Measurements from ENCODE around the gene CDC42BPG. TPM values are rescaled to one million over a fixed set of nuclear protein-coding genes. Genes with fewer than 3 reads are reported as not detected.

Gene CDC42BPG
- total and polyA plus RNA-seq, 2 of the 8 experiments (the other 6 are each of a cell fraction or from before 2014, with no cell fraction given), result 3.7 to 10.6 TPM

DNA sequence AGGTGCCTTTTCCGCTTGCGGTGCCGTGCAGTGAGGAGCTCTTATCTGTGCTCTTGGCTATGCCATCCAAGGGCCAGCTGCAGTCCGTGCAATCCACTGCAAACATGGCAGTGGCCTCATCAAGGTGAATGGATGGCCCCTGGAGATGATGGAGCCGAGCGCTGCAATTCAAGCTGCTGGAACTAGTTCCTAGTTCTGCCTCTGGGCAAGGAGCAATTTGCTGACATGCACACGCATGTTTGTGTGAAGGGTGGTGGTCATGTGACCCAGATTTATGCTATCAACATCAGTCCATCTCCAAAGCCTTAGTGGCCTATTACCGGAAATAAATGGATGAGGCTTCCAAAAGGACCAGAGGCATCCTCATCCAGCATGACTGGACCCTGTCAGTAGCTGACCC lies 37.0 kb upstream of the CDC42BPG start:
- WGBS, 2 experiments (ENCODE audit: extremely low coverage in 1 of 2, insufficient coverage in 1 of 2, insufficient read length in 1 of 2, insufficient replicate concordance in 2 of 2, low coverage in 1 of 2, low lambda C conversion rate in 2 of 2, missing lambda C conversion rate in 1 of 2), result 91% methylated on average over 8 of the region's 8 CpGs; no CpG with 5 or more reads in 1 of the 2 experiments
- Histone ChIP-seq H3K23ac (ENCODE audit: insufficient read length) (no peak overlapping the region), H2BK5ac (ENCODE audit: low read depth, low read length) (no peak overlapping the region), H3K27me3 (replicated peaks in 1 of 4; ENCODE audit: control insufficient read depth in 3 of 4, extremely low read depth in 1 of 4, insufficient read depth in 3 of 4, low read length in 3 of 4) (peaks cover 0 to 6% (median 2%) of the 10 kb centered on the region in 4 experiments; a peak in 4 of 7 replicates), H3K79me1 (ENCODE audit: low read depth, low read length) (no peaks in the 10 kb centered on the region), H4K5ac (ENCODE audit: insufficient read length, low read depth, low read length) (no peak overlapping the region), H4K91ac (replicated peaks; ENCODE audit: insufficient read length, low read length) (no peak overlapping the region), H3K4ac (replicated peaks; ENCODE audit: insufficient read length, low read depth, low read length) (no peak overlapping the region), H2AK5ac (ENCODE audit: low read depth, low read length) (no peak overlapping the region), H2BK15ac (ENCODE audit: low read length) (no peak overlapping the region), H4K8ac (ENCODE audit: extremely low read depth, insufficient read depth, low read length) (no peak overlapping the region), H3K9ac (replicated peaks in 1 of 4; ENCODE audit: extremely low read depth in 1 of 4, low read depth in 3 of 4, low read length in 3 of 4) (no peak overlapping the region), H3K9me3 (ENCODE audit: insufficient read depth in 2 of 2, low read depth in 1 of 2, low read length in 1 of 2) (no peaks in the 10 kb centered on the region), H3K4me2 (ENCODE audit: insufficient read depth in 1 of 2, low read depth in 2 of 2, low read length in 2 of 2) (no peak overlapping the region), H3K23me2 (ENCODE audit: low read depth, low read length) (peaks cover 16% of the 10 kb centered on the region), H3K4me3 (ENCODE audit: extremely low read depth in 1 of 4, insufficient read depth in 2 of 4, low read depth in 3 of 4, low read length in 4 of 4) (no peak overlapping the region), H2BK120ac (replicated peaks; ENCODE audit: low read depth, low read length) (no peak overlapping the region), H3K27ac (ENCODE audit: low read depth, low read length) (no peak overlapping the region), H2AFZ (ENCODE audit: low read length) (no peak overlapping the region), H3K56ac (replicated peaks; ENCODE audit: insufficient read length, low read depth, low read length) (no peak overlapping the region), H4K20me1 (replicated peaks in 1 of 2; ENCODE audit: control insufficient read depth in 1 of 2, insufficient read depth in 2 of 2, low read length in 2 of 2) (no peaks in the 10 kb centered on the region), H2BK12ac (ENCODE audit: low read depth, low read length) (no peak overlapping the region), H3K79me2 (ENCODE audit: control insufficient read depth in 1 of 2, insufficient read depth in 2 of 2, low read length in 2 of 2) (no peaks in the 10 kb centered on the region), H3K36me3 (ENCODE audit: control insufficient read depth in 2 of 4, insufficient read depth in 4 of 4, low read length in 3 of 4) (no peaks in the 10 kb centered on the region), H3K14ac (ENCODE audit: insufficient read length) (no peak overlapping the region), H3K18ac (ENCODE audit: extremely low read depth, low read length) (no peak overlapping the region), H2BK20ac (ENCODE audit: low read length) (no peak overlapping the region), H3K4me1 (replicated peaks in 1 of 4; ENCODE audit: control insufficient read depth in 3 of 4, insufficient read depth in 4 of 4, low read length in 3 of 4) (peaks cover 0 to 22% (median 11%) of the 10 kb centered on the region in 4 experiments; a peak in 6 of 7 replicates)
- FAIRE-seq (no peak), DNase-seq (ENCODE audit: low read depth in 1 of 2, low spot score in 2 of 2) (no peak)
- POLR2A ChIA-PET (ENCODE audit: partially characterized antibody), result interaction anchor here (0.6 to 24.6 kb wide), 2 partner anchors 24 to 105 kb away, joined by 3 to 408 read pairs; no protein-coding TSS in a partner anchor
- TF ChIP-seq CHD1 (IDR thresholded peaks at IDR 0.05; ENCODE audit: low read depth, low read length) (no peak), JUND (IDR thresholded peaks at IDR 0.05; ENCODE audit: low read length) (no peak), POLR2AphosphoS5 (IDR thresholded peaks at IDR 0.05; ENCODE audit: low read depth, low read length) (no peak), FOSL1 (IDR thresholded peaks at IDR 0.05; ENCODE audit: insufficient read depth, low read depth, low read length) (no peak), POLR2A (IDR thresholded peaks at IDR 0.05; ENCODE audit: control extremely low read depth in 1 of 2, low read depth in 2 of 2, low read length in 2 of 2) (no peak), EZH2 (IDR thresholded peaks at IDR 0.05; ENCODE audit: low read depth, low read length, severe bottlenecking) (no peak), TAF7 (optimal IDR thresholded peaks at IDR 0.05; ENCODE audit: borderline replicate concordance, low read depth, low read length) (no peak), GTF2F1 (IDR thresholded peaks at IDR 0.05; ENCODE audit: borderline replicate concordance, low read depth, low read length) (no peak), SP1 (IDR thresholded peaks at IDR 0.05; ENCODE audit: low read depth, low read length) (no peak), TEAD4 (IDR thresholded peaks at IDR 0.05; ENCODE audit: low read depth, low read length) (no peak)
- TF ChIP-seq, protein P1, sequence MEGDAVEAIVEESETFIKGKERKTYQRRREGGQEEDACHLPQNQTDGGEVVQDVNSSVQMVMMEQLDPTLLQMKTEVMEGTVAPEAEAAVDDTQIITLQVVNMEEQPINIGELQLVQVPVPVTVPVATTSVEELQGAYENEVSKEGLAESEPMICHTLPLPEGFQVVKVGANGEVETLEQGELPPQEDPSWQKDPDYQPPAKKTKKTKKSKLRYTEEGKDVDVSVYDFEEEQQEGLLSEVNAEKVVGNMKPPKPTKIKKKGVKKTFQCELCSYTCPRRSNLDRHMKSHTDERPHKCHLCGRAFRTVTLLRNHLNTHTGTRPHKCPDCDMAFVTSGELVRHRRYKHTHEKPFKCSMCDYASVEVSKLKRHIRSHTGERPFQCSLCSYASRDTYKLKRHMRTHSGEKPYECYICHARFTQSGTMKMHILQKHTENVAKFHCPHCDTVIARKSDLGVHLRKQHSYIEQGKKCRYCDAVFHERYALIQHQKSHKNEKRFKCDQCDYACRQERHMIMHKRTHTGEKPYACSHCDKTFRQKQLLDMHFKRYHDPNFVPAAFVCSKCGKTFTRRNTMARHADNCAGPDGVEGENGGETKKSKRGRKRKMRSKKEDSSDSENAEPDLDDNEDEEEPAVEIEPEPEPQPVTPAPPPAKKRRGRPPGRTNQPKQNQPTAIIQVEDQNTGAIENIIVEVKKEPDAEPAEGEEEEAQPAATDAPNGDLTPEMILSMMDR (IDR thresholded peaks at IDR 0.05; ENCODE audit: control extremely low read depth in 1 of 3, insufficient read depth in 1 of 3, low read depth in 1 of 3, low read length in 3 of 3), result no peak
- CTCF ChIA-PET (ENCODE audit: partially characterized antibody), result interaction anchor here (0.6 to 32.2 kb wide), 4 partner anchors 10 to 220 kb away, joined by 3 to 1058 read pairs (median 60); partner anchors contain the start of gene CDC42BPG
